Erythroblast (primary cell): ENCODE results near the gene DDX27.

Experiments used
- DNase-seq, 2 experiments: peaks; one replicate each; lab custom pipeline; 2025; lab: John Stamatoyannopoulos, UW
- GATA1 ChIP-seq: IDR thresholded peaks from 2 replicates; pipeline ENCODE4 v1.6.1; 2011; ENCODE audit warnings: low read depth, mild to moderate bottlenecking, control low read depth, low read length, moderate library complexity
- POLR2A ChIP-seq: IDR thresholded peaks from 2 replicates; pipeline ENCODE4 v1.6.1; 2011; ENCODE audit warnings: mild to moderate bottlenecking, low read length

Gene DDX27

GRCh38 chr20:49270736-49271135 is 51.5 kb downstream of the DDX27 start:
- no peak for DNase-seq
- TF ChIP-seq GATA1 (no peak), POLR2A (no peak)

DNA sequence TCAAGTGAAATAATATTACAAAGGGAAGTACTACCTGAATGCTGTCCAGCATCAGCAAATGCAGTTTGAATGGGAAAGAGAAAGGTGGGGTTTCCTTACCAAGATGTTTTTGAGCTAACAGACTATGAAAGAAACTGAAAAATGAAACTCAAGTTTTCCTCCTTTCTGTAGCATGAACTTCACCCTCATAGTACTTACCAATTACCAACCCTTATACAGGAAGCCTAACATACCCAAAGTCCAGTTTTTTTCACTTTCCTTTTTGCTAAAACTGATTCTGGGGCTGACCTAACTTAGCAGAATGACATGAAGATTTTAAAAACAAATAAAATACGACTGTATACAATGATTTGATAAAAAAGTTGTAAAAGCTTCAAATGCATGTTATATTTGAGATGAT is 53.4 kb downstream of the DDX27 start:
- TF ChIP-seq POLR2A = no peak
- no peak for TF ChIP-seq GATA1
- DNase-seq = no peak

- TF ChIP-seq POLR2A (no peak), GATA1 (no peak)
- DNase-seq = no peak
Observed at GRCh38 chr20:49273696-49274277, 54.6 kb downstream of the DDX27 start.

- no peak for TF ChIP-seq GATA1
- no peak for TF ChIP-seq POLR2A
- DNase-seq = no peak
Observed at GRCh38 chr20:49275216-49275615, 56.0 kb downstream of the DDX27 start.

- DNase-seq = peak; percentile 42 to 59
- no peak for TF ChIP-seq POLR2A
- TF ChIP-seq GATA1 = no peak
Observed at GRCh38 chr20:49275636-49276035, 56.4 kb downstream of the DDX27 start.

DNA sequence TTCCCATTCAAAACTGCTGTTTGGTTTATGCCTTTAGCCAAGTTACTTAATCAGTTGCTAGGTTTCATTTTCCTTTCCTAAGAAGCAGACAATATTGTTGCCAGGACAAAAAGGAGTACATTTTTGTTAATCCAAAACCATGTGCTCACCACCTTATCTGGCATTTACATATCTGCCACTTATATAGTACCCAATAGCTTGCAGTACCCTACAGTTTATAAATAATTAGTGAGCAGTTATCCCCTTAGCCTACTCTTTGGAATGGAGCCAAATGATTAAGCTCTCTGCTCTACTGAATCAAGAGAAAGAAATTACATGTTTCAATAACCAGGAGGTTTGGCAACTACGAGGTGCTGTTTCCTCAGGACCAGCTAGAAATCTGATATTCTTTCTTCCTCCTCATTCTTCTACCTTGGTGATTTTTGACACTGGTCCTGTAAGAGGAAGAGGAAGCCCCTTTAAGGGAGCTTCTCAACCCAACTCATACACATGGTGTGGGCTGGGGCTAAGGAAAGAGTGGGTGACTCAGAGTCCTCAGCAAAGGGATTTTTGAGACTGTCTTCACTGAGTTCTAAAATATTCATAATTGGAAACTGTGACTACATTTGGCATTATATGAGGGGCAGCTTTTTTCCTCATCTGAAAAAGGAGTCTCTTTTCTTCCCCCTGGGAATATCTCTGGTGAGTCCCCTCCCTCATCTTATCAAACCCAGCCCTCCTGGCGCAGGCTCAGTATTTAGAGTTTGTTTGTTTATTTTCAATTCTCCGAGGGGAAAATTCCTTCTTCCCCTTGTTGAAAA is 57.1 kb downstream of the DDX27 start:
- DNase-seq = peak; percentile 64 to 74
- TF ChIP-seq GATA1 (no peak), POLR2A (no peak)

GRCh38 chr20:49276961-49277785 is 58.0 kb downstream of the DDX27 start:
- no peak for TF ChIP-seq POLR2A
- no peak for TF ChIP-seq GATA1
- DNase-seq = peak; percentile 51 to 66

- TF ChIP-seq POLR2A (no peak), GATA1 (no peak)
- no peak for DNase-seq
Observed at GRCh38 chr20:49277786-49278035, 58.5 kb downstream of the DDX27 start.

DNA sequence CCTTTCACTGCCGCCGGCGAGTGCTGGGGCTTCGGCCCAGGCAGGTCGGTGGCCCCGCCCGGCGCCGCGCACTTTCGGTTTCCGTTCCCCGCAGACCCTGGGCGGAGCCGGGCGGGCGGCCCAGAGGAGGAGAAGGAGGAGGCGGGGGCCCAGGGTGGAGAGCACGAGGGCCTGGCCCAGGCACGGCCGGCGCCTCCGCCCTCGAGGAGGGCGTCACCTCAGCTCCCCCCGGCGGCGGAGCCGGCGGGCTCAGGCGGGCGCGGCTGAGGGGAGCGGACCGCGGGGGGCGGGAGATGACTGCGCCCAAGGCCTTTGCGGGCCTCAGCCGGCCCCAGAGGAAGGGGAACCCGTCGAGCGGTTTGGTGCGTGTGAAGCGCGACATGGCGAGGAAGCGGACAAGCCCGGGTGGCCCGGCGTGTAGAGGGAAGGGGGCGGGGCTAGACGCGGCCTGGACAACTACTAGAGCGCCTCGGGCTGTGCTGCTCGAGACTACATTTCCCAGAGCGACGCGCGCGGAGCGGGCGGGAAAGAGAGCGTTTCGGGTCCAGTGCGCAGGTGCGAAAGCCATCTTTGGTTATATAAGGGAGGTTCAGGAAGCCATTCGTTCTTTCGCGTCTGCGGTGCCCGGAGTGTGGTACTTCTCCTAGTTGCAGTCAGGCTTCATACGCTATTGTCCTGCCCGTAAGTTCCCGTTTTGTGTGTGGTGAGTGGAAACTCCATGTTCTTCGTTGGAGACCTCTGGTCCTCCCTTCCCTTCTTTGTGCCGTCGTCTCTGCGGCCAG is 59.0 kb downstream of the DDX27 start, which contains the start of gene ZNFX1:
ZNFX1 (minus strand) TSS at position 22 of the 782 bp plus-strand sequence. CDS start 2,218 bp downstream, outside the sequence.
- TF ChIP-seq POLR2A = peak; percentile 100
- no peak for TF ChIP-seq GATA1
- peak; percentile 98 to 99 for DNase-seq

DNA sequence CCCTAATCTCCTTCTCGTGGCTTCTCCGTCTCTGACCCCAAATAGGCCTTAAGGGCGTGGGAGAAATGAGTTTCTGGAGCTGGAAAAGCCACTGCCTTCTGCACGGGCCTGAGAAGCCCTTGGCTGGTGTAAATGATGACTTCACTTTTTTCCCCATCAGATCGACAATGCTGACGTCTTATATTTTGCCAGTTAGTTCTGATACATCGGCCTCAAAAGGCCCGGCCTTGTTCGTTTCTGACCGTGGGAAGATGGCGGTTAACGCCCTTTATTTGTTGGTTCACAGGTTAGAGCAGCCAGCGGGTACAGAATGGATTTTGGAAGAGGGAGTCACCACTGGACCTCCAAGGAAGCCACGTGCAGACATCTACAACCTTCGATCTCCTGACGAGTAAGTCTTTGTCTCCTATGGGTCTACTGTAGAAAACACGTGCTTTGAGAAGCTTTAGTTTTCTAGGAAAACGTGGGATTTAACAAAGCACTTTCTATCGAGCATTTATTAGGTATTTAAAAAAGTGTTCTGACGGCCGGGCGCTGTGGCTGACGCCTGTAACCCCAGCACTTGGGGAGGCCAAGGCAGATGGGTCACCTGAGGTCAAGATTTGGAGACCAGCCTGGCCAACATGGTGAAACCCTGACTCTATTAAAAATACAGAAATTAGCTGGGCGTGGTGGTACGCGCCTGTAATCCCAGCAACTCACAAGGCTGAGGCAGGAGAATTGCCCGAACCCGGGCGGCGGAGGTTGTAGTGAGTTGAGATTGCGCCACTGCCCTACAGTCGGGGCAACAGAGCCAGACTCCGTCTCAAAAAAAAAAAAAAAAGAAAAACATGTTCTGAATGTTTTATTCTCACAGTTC is 59.8 kb downstream of the DDX27 start:
- DNase-seq = peak in 1 of 2 experiments; percentile 88
- TF ChIP-seq POLR2A = peak; percentile 87
- no peak for TF ChIP-seq GATA1

DNA sequence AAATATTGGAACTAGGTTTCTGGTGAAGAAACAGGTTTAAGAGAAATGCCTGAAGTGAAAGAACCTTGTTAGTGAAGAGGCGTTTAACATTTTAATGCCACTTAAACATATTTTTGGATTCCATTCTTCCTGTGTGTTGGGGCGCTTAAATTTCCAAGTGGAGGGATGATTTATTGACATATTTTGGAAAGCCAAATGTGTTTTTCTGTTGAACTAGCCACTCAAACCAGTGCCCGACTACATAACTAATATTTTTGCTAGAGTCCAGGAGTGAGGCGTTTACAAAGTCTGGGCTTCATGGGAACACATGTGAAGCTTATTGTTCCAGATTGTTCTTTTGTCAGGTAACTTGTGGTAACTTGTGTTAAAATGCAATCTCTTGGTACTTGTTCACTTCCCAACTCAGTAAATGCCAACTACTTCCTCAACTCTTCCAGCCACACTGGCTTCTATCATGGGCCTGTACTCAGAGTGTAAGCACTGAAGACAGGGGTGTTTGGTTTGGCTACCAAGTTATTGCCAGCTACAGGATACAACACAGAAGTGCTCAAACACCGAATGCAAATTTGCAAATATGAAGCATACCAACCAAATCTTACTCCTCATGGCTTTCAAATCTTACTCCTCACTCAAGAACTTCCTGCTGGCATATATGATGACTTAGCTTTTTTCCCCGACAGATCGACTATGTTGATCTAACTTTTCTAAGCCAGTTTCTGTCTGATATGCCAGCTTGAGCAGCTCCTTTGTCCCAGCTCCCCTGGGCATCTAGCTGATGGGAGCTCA is 60.7 kb downstream of the DDX27 start:
- TF ChIP-seq POLR2A (peak; percentile 39), GATA1 (no peak)
- peak; percentile 52 to 61 for DNase-seq
